ENCODE data around the gene IL2RA. TPM values are rescaled to one million over a fixed set of nuclear protein-coding genes. Genes with fewer than 3 reads are reported as not detected.

IL2RA gene
- polyA plus RNA-seq, 1 donor from 2014 or later: not detected

- no peak overlapping the region for H3K4me2 ChIP-seq (ENCODE audit: low read length)
- H3K4me3 ChIP-seq (ENCODE audit: low read length): no peak overlapping the region
- no peak overlapping the region for H3K27ac ChIP-seq (ENCODE audit: low read length)
- no peak overlapping the region for H2AFZ ChIP-seq (ENCODE audit: low read depth, low read length)
- no peak overlapping the region for H3K9ac ChIP-seq (ENCODE audit: low read length)
- no peaks in the 10 kb centered on the region for H3K27me3 ChIP-seq (ENCODE audit: insufficient read depth, low read depth, low read length)
- no peaks in the 10 kb centered on the region for H3K79me2 ChIP-seq (replicated peaks; ENCODE audit: insufficient read depth, low read length)
- H3K9me2 ChIP-seq (ENCODE audit: insufficient read depth, low read length): no peaks in the 10 kb centered on the region
- no peaks in the 10 kb centered on the region for H3K36me3 ChIP-seq (ENCODE audit: insufficient read depth, low read length)
- no peaks in the 10 kb centered on the region for H3K9me3 ChIP-seq (ENCODE audit: low read length)
- no peaks in the 10 kb centered on the region for H4K20me1 ChIP-seq (ENCODE audit: insufficient read depth)
- TF ChIP-seq MXI1 (conservative IDR thresholded peaks at IDR 0.05; ENCODE audit: poor library complexity, severe bottlenecking) (no peak), EP300 (conservative IDR thresholded peaks at IDR 0.05; ENCODE audit: poor library complexity, severe bottlenecking) (no peak), CTCF (IDR thresholded peaks at IDR 0.05; ENCODE audit: poor library complexity, severe bottlenecking) (no peak)
- H3F3A ChIP-seq (ENCODE audit: insufficient read depth, low read length, poor library complexity, severe bottlenecking): no peaks in the 10 kb centered on the region
Measured at GRCh38 chr10:6071181-6072175, 9.3 kb upstream of the IL2RA start.

- no peak for TF ChIP-seq CTCF (IDR thresholded peaks at IDR 0.05; ENCODE audit: poor library complexity, severe bottlenecking)
- no peak for TF ChIP-seq SMC3 (conservative IDR thresholded peaks at IDR 0.05; ENCODE audit: poor library complexity)
- TF ChIP-seq REST (IDR thresholded peaks at IDR 0.05; ENCODE audit: borderline replicate concordance): no peak
- Histone ChIP-seq H3K9ac (ENCODE audit: low read length) (no peak overlapping the region), H3K4me2 (ENCODE audit: low read length) (no peak overlapping the region), H3F3A (ENCODE audit: insufficient read depth, low read length, poor library complexity, severe bottlenecking) (no peaks in the 10 kb centered on the region), H3K79me2 (replicated peaks; ENCODE audit: insufficient read depth, low read length) (no peaks in the 10 kb centered on the region), H3K27me3 (ENCODE audit: insufficient read depth, low read depth, low read length) (no peaks in the 10 kb centered on the region), H3K36me3 (ENCODE audit: insufficient read depth, low read length) (no peaks in the 10 kb centered on the region), H3K9me2 (ENCODE audit: insufficient read depth, low read length) (no peaks in the 10 kb centered on the region), H4K20me1 (ENCODE audit: insufficient read depth) (no peaks in the 10 kb centered on the region), H3K9me3 (ENCODE audit: low read length) (no peaks in the 10 kb centered on the region), H3K4me3 (ENCODE audit: low read length) (no peak overlapping the region), H2AFZ (ENCODE audit: low read depth, low read length) (no peak overlapping the region), H3K27ac (ENCODE audit: low read length) (no peak overlapping the region)
Measured at GRCh38 chr10:6070660-6071059, 8.5 kb upstream of the IL2RA start.

Data from neural cell (in vitro differentiated cells).